ENCODE measurements around the gene GNL1.
"Not testable (repeated sequence)": the region's sequence is repeated elsewhere in the genome, so short reads cannot be mapped to it uniquely, and the experiment has no call there.

Gene GNL1

GRCh38 chr6:30500421-30501355 lies 55.6 kb downstream of the GNL1 start:
- no peak for DNase-seq (ENCODE audit: extremely low read depth in 1 of 2, low read depth in 1 of 2)

- not testable (repeated sequence) for DNase-seq (ENCODE audit: extremely low read depth in 1 of 2, low read depth in 1 of 2)
Observed at GRCh38 chr6:30498705-30499104, 57.6 kb downstream of the GNL1 start.

- no peak for DNase-seq (ENCODE audit: extremely low read depth in 1 of 2, low read depth in 1 of 2)
Observed at GRCh38 chr6:30497714-30498113, 58.6 kb downstream of the GNL1 start.

GRCh38 chr6:30497261-30497599 lies 59.1 kb downstream of the GNL1 start:
- not testable (repeated sequence) for DNase-seq (ENCODE audit: extremely low read depth in 1 of 2, low read depth in 1 of 2)

- DNase-seq (ENCODE audit: extremely low read depth in 1 of 2, low read depth in 1 of 2): no peak
Observed at GRCh38 chr6:30495993-30496392, 60.3 kb downstream of the GNL1 start.

- not testable (repeated sequence) for DNase-seq (ENCODE audit: extremely low read depth in 1 of 2, low read depth in 1 of 2)
Observed at GRCh38 chr6:30495060-30495459, 61.2 kb downstream of the GNL1 start.

GRCh38 chr6:30494291-30494861 lies 61.9 kb downstream of the GNL1 start:
- DNase-seq (ENCODE audit: extremely low read depth in 1 of 2, low read depth in 1 of 2): no peak

- DNase-seq (ENCODE audit: extremely low read depth in 1 of 2, low read depth in 1 of 2): no peak
Observed at GRCh38 chr6:30493643-30494250, 62.5 kb downstream of the GNL1 start.

GRCh38 chr6:30491991-30492952 lies 64.0 kb downstream of the GNL1 start:
- DNase-seq (ENCODE audit: extremely low read depth in 1 of 2, low read depth in 1 of 2): no peak
